GM21723 (cell line): ENCODE measurements around the gene BTG3.

Experiments used
- ATAC-seq: cut with Tn5 transposase; IDR thresholded peaks from one replicate; pipeline ENCODE4 v1.9.1; 2021; ENCODE audit warnings: mild to moderate bottlenecking, moderate library complexity; ENCODE audit not compliant: unreplicated experiment

The BTG3 gene

GRCh38 chr21:17590430-17590829 lies 22.3 kb downstream of the BTG3 start:
- no peak for ATAC-seq

- ATAC-seq, result no peak
Observed at GRCh38 chr21:17585875-17586450, 26.7 kb downstream of the BTG3 start.

GRCh38 chr21:17583898-17584297 lies 28.8 kb downstream of the BTG3 start:
- no peak for ATAC-seq

- ATAC-seq, result no peak
Observed at GRCh38 chr21:17580319-17580718, 32.4 kb downstream of the BTG3 start.

GRCh38 chr21:17578876-17579275 lies 33.8 kb downstream of the BTG3 start:
- ATAC-seq, result no peak

GRCh38 chr21:17578162-17578561 lies 34.5 kb downstream of the BTG3 start:
- no peak for ATAC-seq

- no peak for ATAC-seq
Observed at GRCh38 chr21:17577701-17578100, 35.0 kb downstream of the BTG3 start.

GRCh38 chr21:17576080-17576835 lies 36.4 kb downstream of the BTG3 start:
- no peak for ATAC-seq

- ATAC-seq, result no peak
Observed at GRCh38 chr21:17575076-17575475, 37.6 kb downstream of the BTG3 start.

GRCh38 chr21:17572431-17572830 lies 40.3 kb downstream of the BTG3 start:
- ATAC-seq, result no peak

- no peak for ATAC-seq
Observed at GRCh38 chr21:17570786-17571185, 41.9 kb downstream of the BTG3 start.

GRCh38 chr21:17560377-17561025 lies 52.2 kb downstream of the BTG3 start:
- no peak for ATAC-seq

GRCh38 chr21:17554679-17555465 lies 57.8 kb downstream of the BTG3 start:
- no peak for ATAC-seq

- ATAC-seq, result no peak
Observed at GRCh38 chr21:17554120-17554519, 58.6 kb downstream of the BTG3 start.

- ATAC-seq, result no peak
Observed at GRCh38 chr21:17552410-17552809, 60.3 kb downstream of the BTG3 start.

GRCh38 chr21:17550671-17551308 lies 61.9 kb downstream of the BTG3 start:
- no peak for ATAC-seq

- no peak for ATAC-seq
Observed at GRCh38 chr21:17548262-17548661, 64.4 kb downstream of the BTG3 start.

GRCh38 chr21:17545007-17545406 lies 67.7 kb downstream of the BTG3 start:
- no peak for ATAC-seq
